Measurements from ENCODE around the gene PRR13. TPM values are rescaled to one million over a fixed set of nuclear protein-coding genes. Genes with fewer than 3 reads are reported as not detected.

Gene PRR13
- total and polyA plus RNA-seq, 2 donors from 2014 or later, result 226 to 889 TPM

- DNase-seq (no peak), FAIRE-seq (no peak)
- no peak overlapping the region for H3K27ac ChIP-seq (ENCODE audit: low read depth in 2 of 2, low read length in 2 of 2)
- intact Hi-C loops (cut with DNase I), result no loop called here
- no peaks in the 10 kb centered on the region for H3K27me3 ChIP-seq (ENCODE audit: control insufficient read depth, insufficient read depth, low read length)
- no peak for TF ChIP-seq CTCF (IDR thresholded peaks at IDR 0.05; ENCODE audit: borderline replicate concordance, extremely low read depth, insufficient read depth)
- H3K36me3 ChIP-seq (ENCODE audit: control insufficient read depth in 2 of 3, insufficient read depth in 3 of 3, low read length in 3 of 3), result peaks cover 39 to 99% (median 75%) of the 10 kb centered on the region in 3 donors
- no peak overlapping the region for H3K4me3 ChIP-seq (ENCODE audit: low read length in 3 of 3)
- H3K9me3 ChIP-seq (ENCODE audit: control insufficient read depth in 2 of 3, insufficient read depth in 1 of 3, low read length in 3 of 3), result no peaks in the 10 kb centered on the region
- peaks cover 0 to 23% (median 11%) of the 10 kb centered on the region in 3 donors for H3K4me1 ChIP-seq (ENCODE audit: control insufficient read depth in 2 of 3, insufficient read depth in 2 of 3, low read depth in 1 of 3, low read length in 3 of 3)
- no peak overlapping the region for H3K9ac ChIP-seq (ENCODE audit: low read length in 3 of 3)
These were observed 23.3 kb downstream of the PRR13 start for GRCh38 chr12:53464685-53465418.

GRCh38 chr12:53465679-53466078 is 24.1 kb downstream of the PRR13 start:
- H3K36me3 ChIP-seq (ENCODE audit: control insufficient read depth in 2 of 3, insufficient read depth in 3 of 3, low read length in 3 of 3), result peaks cover 33 to 95% (median 69%) of the 10 kb centered on the region in 3 donors
- H3K27ac ChIP-seq (ENCODE audit: low read depth in 2 of 2, low read length in 2 of 2), result peak overlapping the region in 1 of 2 donors; percentile 4

GRCh38 chr12:53466640-53467039 is 25.1 kb downstream of the PRR13 start:
- Histone ChIP-seq H3K36me3 (ENCODE audit: control insufficient read depth in 2 of 3, insufficient read depth in 3 of 3, low read length in 3 of 3) (peaks cover 28 to 90% (median 63%) of the 10 kb centered on the region in 3 donors), H3K9ac (ENCODE audit: low read length in 3 of 3) (no peak overlapping the region), H3K27me3 (ENCODE audit: control insufficient read depth, insufficient read depth, low read length) (no peaks in the 10 kb centered on the region), H3K9me3 (ENCODE audit: control insufficient read depth in 2 of 3, insufficient read depth in 1 of 3, low read length in 3 of 3) (no peaks in the 10 kb centered on the region), H3K27ac (ENCODE audit: low read depth in 2 of 2, low read length in 2 of 2) (no peak overlapping the region), H3K4me3 (ENCODE audit: low read length in 3 of 3) (no peak overlapping the region), H3K4me1 (ENCODE audit: control insufficient read depth in 2 of 3, insufficient read depth in 2 of 3, low read depth in 1 of 3, low read length in 3 of 3) (peaks cover 0 to 14% (median 9%) of the 10 kb centered on the region in 3 donors)
- FAIRE-seq (no peak), DNase-seq (no peak)
- no peak for TF ChIP-seq CTCF (IDR thresholded peaks at IDR 0.05; ENCODE audit: borderline replicate concordance, extremely low read depth, insufficient read depth)
- intact Hi-C loops (cut with DNase I), result no loop called here

More at GRCh38 chr12:53465679-53466078, 24.1 kb downstream of the PRR13 start:
- DNase-seq (no peak), FAIRE-seq (no peak)
- Histone ChIP-seq H3K9ac (ENCODE audit: low read length in 3 of 3) (no peak overlapping the region), H3K4me3 (ENCODE audit: low read length in 3 of 3) (no peak overlapping the region), H3K9me3 (ENCODE audit: control insufficient read depth in 2 of 3, insufficient read depth in 1 of 3, low read length in 3 of 3) (no peaks in the 10 kb centered on the region), H3K4me1 (ENCODE audit: control insufficient read depth in 2 of 3, insufficient read depth in 2 of 3, low read depth in 1 of 3, low read length in 3 of 3) (peaks cover 0 to 20% (median 11%) of the 10 kb centered on the region in 3 donors), H3K27me3 (ENCODE audit: control insufficient read depth, insufficient read depth, low read length) (no peaks in the 10 kb centered on the region)
- intact Hi-C loops (cut with DNase I), result no loop called here
- no peak for TF ChIP-seq CTCF (IDR thresholded peaks at IDR 0.05; ENCODE audit: borderline replicate concordance, extremely low read depth, insufficient read depth)

Data from kidney (tissue), 14 donors.